ENCODE measurements around the gene REEP6.

REEP6 gene

GRCh38 chr19:1514295-1514661, 23.3 kb downstream of the REEP6 start:
- Histone ChIP-seq H3K27me3 (ENCODE audit: control insufficient read depth in 3 of 3, insufficient read depth in 3 of 3, low read depth in 1 of 3, low read length in 3 of 3) (peaks cover 2 to 71% (median 28%) of the 10 kb centered on the region in 3 experiments), H3K18ac (ENCODE audit: low read length) (peak overlapping the region; percentile 87), H3K79me1 (ENCODE audit: low read depth, low read length) (no peaks in the 10 kb centered on the region), H2BK12ac (ENCODE audit: low read length) (peak overlapping the region; percentile 84), H2BK15ac (ENCODE audit: low read length) (no peak overlapping the region), H3K4me1 (ENCODE audit: control insufficient read depth in 2 of 2, insufficient read depth in 1 of 2, low read depth in 1 of 2, low read length in 2 of 2) (peaks cover 3 to 6% of the 10 kb centered on the region in 2 donors), H4K8ac (ENCODE audit: low read depth, low read length) (no peak overlapping the region), H3K27ac (replicated peaks; ENCODE audit: low read length) (no peak overlapping the region), H2BK5ac (ENCODE audit: low read length) (no peak overlapping the region), H2AK5ac (ENCODE audit: low read depth, low read length) (peak overlapping the region; percentile 84), H3K9me3 (replicated peaks in 1 of 2; ENCODE audit: control insufficient read depth in 2 of 2, insufficient read depth in 1 of 2, low read depth in 1 of 2, low read length in 2 of 2) (peaks cover 0 to 6% of the 10 kb centered on the region in 2 donors), H3K4me2 (ENCODE audit: insufficient read depth, low read length, poor library complexity, severe bottlenecking) (no peak overlapping the region), H4K91ac (ENCODE audit: low read depth, low read length, poor library complexity) (no peak overlapping the region), H2BK120ac (ENCODE audit: low read depth, low read length) (no peak overlapping the region), H3K4ac (ENCODE audit: low read length) (no peak overlapping the region), H2AFZ (ENCODE audit: low read length) (no peak overlapping the region), H3K9ac (ENCODE audit: low read depth, low read length, poor library complexity) (no peak overlapping the region), H3K23ac (ENCODE audit: low read depth, low read length, poor library complexity) (peak overlapping the region; percentile 73), H3K14ac (ENCODE audit: low read length) (no peak overlapping the region), H3K36me3 (replicated peaks in 1 of 2; ENCODE audit: control insufficient read depth in 2 of 2, insufficient read depth in 2 of 2, low read length in 2 of 2) (no peaks in the 10 kb centered on the region), H3K4me3 (ENCODE audit: low read length in 2 of 2) (no peak overlapping the region)
- whole genome bisulfite sequencing, 2 donors (ENCODE audit: extremely low coverage in 2 of 2, insufficient read length in 2 of 2, insufficient replicate concordance in 1 of 2) = no CpG with 5 or more reads among the region's 10 CpGs
- DNase-seq (ENCODE audit: low spot score) = no peak

- Histone ChIP-seq H3K27me3 (ENCODE audit: control insufficient read depth in 3 of 3, insufficient read depth in 3 of 3, low read depth in 1 of 3, low read length in 3 of 3) (peaks cover 2 to 71% (median 25%) of the 10 kb centered on the region in 3 experiments), H2BK15ac (ENCODE audit: low read length) (peak overlapping the region; percentile 24), H3K14ac (ENCODE audit: low read length) (no peak overlapping the region), H2AK5ac (ENCODE audit: low read depth, low read length) (peak overlapping the region; percentile 57), H3K18ac (ENCODE audit: low read length) (no peak overlapping the region), H3K9ac (ENCODE audit: low read depth, low read length, poor library complexity) (peak overlapping the region; percentile 60), H4K8ac (ENCODE audit: low read depth, low read length) (no peak overlapping the region), H3K9me3 (replicated peaks in 1 of 2; ENCODE audit: control insufficient read depth in 2 of 2, insufficient read depth in 1 of 2, low read depth in 1 of 2, low read length in 2 of 2) (peaks cover 0 to 6% of the 10 kb centered on the region in 2 donors), H2AFZ (ENCODE audit: low read length) (no peak overlapping the region), H3K4me1 (ENCODE audit: control insufficient read depth in 2 of 2, insufficient read depth in 1 of 2, low read depth in 1 of 2, low read length in 2 of 2) (peaks cover 0 to 3% of the 10 kb centered on the region in 2 donors), H4K91ac (ENCODE audit: low read depth, low read length, poor library complexity) (no peak overlapping the region), H3K27ac (replicated peaks; ENCODE audit: low read length) (no peak overlapping the region), H3K23ac (ENCODE audit: low read depth, low read length, poor library complexity) (peak overlapping the region; percentile 5), H2BK120ac (ENCODE audit: low read depth, low read length) (no peak overlapping the region), H3K36me3 (replicated peaks in 1 of 2; ENCODE audit: control insufficient read depth in 2 of 2, insufficient read depth in 2 of 2, low read length in 2 of 2) (no peaks in the 10 kb centered on the region), H2BK5ac (ENCODE audit: low read length) (no peak overlapping the region), H3K4ac (ENCODE audit: low read length) (no peak overlapping the region), H3K4me2 (ENCODE audit: insufficient read depth, low read length, poor library complexity, severe bottlenecking) (no peak overlapping the region), H3K4me3 (ENCODE audit: low read length in 2 of 2) (no peak overlapping the region), H2BK12ac (ENCODE audit: low read length) (no peak overlapping the region), H3K79me1 (ENCODE audit: low read depth, low read length) (no peaks in the 10 kb centered on the region)
- no peak for DNase-seq (ENCODE audit: low spot score)
- WGBS, 2 donors (ENCODE audit: extremely low coverage in 2 of 2, insufficient read length in 2 of 2, insufficient replicate concordance in 1 of 2) = no CpG with 5 or more reads among the region's 14 CpGs
Measured at GRCh38 chr19:1514986-1515721, 24.2 kb downstream of the REEP6 start.

- Histone ChIP-seq H2BK12ac (ENCODE audit: low read length) (no peak overlapping the region), H3K27me3 (ENCODE audit: control insufficient read depth in 3 of 3, insufficient read depth in 3 of 3, low read depth in 1 of 3, low read length in 3 of 3) (peaks cover 2 to 65% (median 25%) of the 10 kb centered on the region in 3 experiments), H2AK5ac (ENCODE audit: low read depth, low read length) (peak overlapping the region; percentile 68), H3K23ac (ENCODE audit: low read depth, low read length, poor library complexity) (no peak overlapping the region), H3K4me3 (ENCODE audit: low read length in 2 of 2) (no peak overlapping the region), H3K4me2 (ENCODE audit: insufficient read depth, low read length, poor library complexity, severe bottlenecking) (no peak overlapping the region), H2BK15ac (ENCODE audit: low read length) (no peak overlapping the region), H3K14ac (ENCODE audit: low read length) (no peak overlapping the region), H3K4ac (ENCODE audit: low read length) (no peak overlapping the region), H3K79me1 (ENCODE audit: low read depth, low read length) (no peaks in the 10 kb centered on the region), H2BK5ac (ENCODE audit: low read length) (no peak overlapping the region), H4K91ac (ENCODE audit: low read depth, low read length, poor library complexity) (no peak overlapping the region), H3K18ac (ENCODE audit: low read length) (no peak overlapping the region), H2AFZ (ENCODE audit: low read length) (no peak overlapping the region), H2BK120ac (ENCODE audit: low read depth, low read length) (peak overlapping the region; percentile 28), H3K36me3 (replicated peaks in 1 of 2; ENCODE audit: control insufficient read depth in 2 of 2, insufficient read depth in 2 of 2, low read length in 2 of 2) (no peaks in the 10 kb centered on the region), H3K9ac (ENCODE audit: low read depth, low read length, poor library complexity) (no peak overlapping the region), H3K9me3 (replicated peaks in 1 of 2; ENCODE audit: control insufficient read depth in 2 of 2, insufficient read depth in 1 of 2, low read depth in 1 of 2, low read length in 2 of 2) (peaks cover 0 to 6% of the 10 kb centered on the region in 2 donors), H3K4me1 (ENCODE audit: control insufficient read depth in 2 of 2, insufficient read depth in 1 of 2, low read depth in 1 of 2, low read length in 2 of 2) (no peaks in the 10 kb centered on the region), H4K8ac (ENCODE audit: low read depth, low read length) (no peak overlapping the region), H3K27ac (replicated peaks; ENCODE audit: low read length) (no peak overlapping the region)
- no peak for DNase-seq (ENCODE audit: low spot score)
- WGBS, 2 donors (ENCODE audit: extremely low coverage in 2 of 2, insufficient read length in 2 of 2, insufficient replicate concordance in 1 of 2) = no CpG with 5 or more reads among the region's 8 CpGs
Measured at GRCh38 chr19:1516395-1516753, 25.4 kb downstream of the REEP6 start.

GRCh38 chr19:1518471-1518870, 27.5 kb downstream of the REEP6 start:
- peak overlapping the region; percentile 41 for H2AK5ac ChIP-seq (ENCODE audit: low read depth, low read length)
- no peak overlapping the region for H3K23ac ChIP-seq (ENCODE audit: low read depth, low read length, poor library complexity)
- H3K4ac ChIP-seq (ENCODE audit: low read length) = no peak overlapping the region
- H3K4me2 ChIP-seq (ENCODE audit: insufficient read depth, low read length, poor library complexity, severe bottlenecking) = no peak overlapping the region
- WGBS, 2 donors (ENCODE audit: extremely low coverage in 2 of 2, insufficient read length in 2 of 2, insufficient replicate concordance in 1 of 2) = no CpG with 5 or more reads among the region's 4 CpGs
- H3K14ac ChIP-seq (ENCODE audit: low read length) = peak overlapping the region; percentile 67
- no peak overlapping the region for H4K8ac ChIP-seq (ENCODE audit: low read depth, low read length)
- H2BK120ac ChIP-seq (ENCODE audit: low read depth, low read length) = no peak overlapping the region
- H3K79me1 ChIP-seq (ENCODE audit: low read depth, low read length) = no peaks in the 10 kb centered on the region
- H3K27me3 ChIP-seq (ENCODE audit: control insufficient read depth in 3 of 3, insufficient read depth in 3 of 3, low read depth in 1 of 3, low read length in 3 of 3) = peaks cover 0 to 66% (median 17%) of the 10 kb centered on the region in 3 experiments
- H2BK5ac ChIP-seq (ENCODE audit: low read length) = no peak overlapping the region
- peaks cover 0 to 4% of the 10 kb centered on the region in 2 donors for H3K9me3 ChIP-seq (replicated peaks in 1 of 2; ENCODE audit: control insufficient read depth in 2 of 2, insufficient read depth in 1 of 2, low read depth in 1 of 2, low read length in 2 of 2)
- H3K18ac ChIP-seq (ENCODE audit: low read length) = no peak overlapping the region
- no peak overlapping the region for H2BK12ac ChIP-seq (ENCODE audit: low read length)
- H3K4me3 ChIP-seq (ENCODE audit: low read length in 2 of 2) = no peak overlapping the region
- DNase-seq (ENCODE audit: low spot score) = no peak
- H3K27ac ChIP-seq (replicated peaks; ENCODE audit: low read length) = no peak overlapping the region
- H2AFZ ChIP-seq (ENCODE audit: low read length) = no peak overlapping the region
- H3K9ac ChIP-seq (ENCODE audit: low read depth, low read length, poor library complexity) = no peak overlapping the region
- H3K4me1 ChIP-seq (ENCODE audit: control insufficient read depth in 2 of 2, insufficient read depth in 1 of 2, low read depth in 1 of 2, low read length in 2 of 2) = no peaks in the 10 kb centered on the region
- no peaks in the 10 kb centered on the region for H3K36me3 ChIP-seq (replicated peaks in 1 of 2; ENCODE audit: control insufficient read depth in 2 of 2, insufficient read depth in 2 of 2, low read length in 2 of 2)
- H2BK15ac ChIP-seq (ENCODE audit: low read length) = no peak overlapping the region
- no peak overlapping the region for H4K91ac ChIP-seq (ENCODE audit: low read depth, low read length, poor library complexity)

All from neuronal stem cell (in vitro differentiated cells).